ENCODE data around the gene ACTR2.
"Not testable (repeated sequence)": the region's sequence is repeated elsewhere in the genome, so short reads cannot be mapped to it uniquely, and the experiment has no call there.

ACTR2 gene

DNA sequence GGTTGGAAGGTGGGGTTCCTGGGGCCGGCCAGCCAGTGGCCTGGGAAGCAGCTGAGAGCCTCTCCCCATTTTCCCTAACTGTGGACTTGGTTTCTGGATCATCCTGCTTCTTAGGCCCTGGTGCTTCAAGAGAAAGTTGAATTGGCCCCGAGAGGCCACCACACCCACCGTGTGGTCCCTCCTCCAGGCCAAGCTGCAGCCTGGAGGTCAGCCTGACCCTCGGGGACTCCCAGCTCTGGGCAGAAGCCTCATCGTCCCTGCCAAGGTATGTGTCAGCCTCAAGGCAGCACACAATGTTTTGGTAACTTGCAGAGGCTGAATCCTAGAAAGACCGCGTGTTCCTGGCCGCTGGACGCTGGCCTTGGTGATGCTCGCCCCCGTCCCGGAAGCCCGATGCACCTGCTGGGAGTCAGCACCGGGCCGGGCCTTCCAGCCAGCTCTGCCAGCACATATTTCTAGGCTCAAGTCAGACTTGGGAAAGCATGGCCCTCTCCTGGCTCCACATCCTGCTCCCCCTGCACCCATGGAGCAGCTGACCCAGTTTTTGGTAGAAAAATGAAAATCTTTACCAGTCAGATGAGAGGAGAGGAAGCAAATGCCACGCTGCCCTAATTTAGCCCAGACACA is 72.6 kb downstream of the ACTR2 start:
- intact Hi-C loops (cut with DNase I) = loop anchor here (10.0 kb wide), 1 partner anchor 135 kb away; the partner anchor contains the start of gene SPRED2
- DNase-seq = peak in 29 of 42 donors; percentile 11 to 76 (median 34)

DNA sequence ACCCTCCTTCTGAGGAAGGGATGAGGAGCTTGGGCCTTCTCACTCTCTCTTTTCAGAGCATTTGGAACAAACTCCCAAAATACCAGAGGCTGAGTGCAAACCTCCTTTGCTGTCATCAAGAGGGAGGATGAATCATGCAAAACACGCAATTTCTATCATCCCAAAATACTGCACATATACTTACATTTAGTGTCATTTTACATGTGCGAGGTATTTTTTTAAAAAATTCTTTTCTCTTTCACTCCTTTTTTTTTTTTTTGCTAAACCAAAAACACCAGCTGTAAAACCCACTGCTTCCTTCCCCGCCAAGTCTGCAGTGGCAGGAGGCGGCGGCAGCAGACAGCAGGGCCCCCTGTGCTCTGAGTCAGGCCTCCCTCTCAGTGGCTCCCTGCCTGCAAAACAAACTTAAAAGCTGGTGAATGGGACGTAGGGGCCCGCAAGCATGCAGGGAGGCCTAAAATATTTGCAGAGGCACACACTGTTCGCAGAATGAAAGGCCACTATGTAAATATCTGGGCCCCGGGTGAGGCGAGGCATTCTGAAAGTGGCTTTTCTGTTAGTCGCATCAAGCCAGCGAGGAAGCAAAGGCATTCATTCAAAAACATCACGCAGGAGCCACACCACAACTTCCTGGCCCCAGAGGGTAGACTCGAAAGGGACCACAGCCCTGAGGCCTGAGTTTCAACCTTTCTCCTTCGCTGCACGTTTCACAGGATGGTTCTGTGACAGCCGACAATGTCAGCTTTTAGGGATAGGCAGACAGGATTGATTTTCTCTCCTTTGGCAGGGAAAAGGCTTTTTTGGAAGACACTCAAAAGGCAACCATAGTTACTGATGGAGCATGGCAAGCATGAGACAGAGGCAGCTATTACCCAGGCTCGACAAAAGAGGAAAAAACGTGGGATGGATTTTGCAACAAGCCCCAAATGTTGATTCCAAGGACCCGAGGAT is 73.4 kb downstream of the ACTR2 start:
- intact Hi-C loops (cut with DNase I) = loop anchor here (10.0 kb wide), 1 partner anchor 134 kb away; the partner anchor contains the start of gene SPRED2
- peak; percentile 42 to 91 (median 70) for DNase-seq

DNA sequence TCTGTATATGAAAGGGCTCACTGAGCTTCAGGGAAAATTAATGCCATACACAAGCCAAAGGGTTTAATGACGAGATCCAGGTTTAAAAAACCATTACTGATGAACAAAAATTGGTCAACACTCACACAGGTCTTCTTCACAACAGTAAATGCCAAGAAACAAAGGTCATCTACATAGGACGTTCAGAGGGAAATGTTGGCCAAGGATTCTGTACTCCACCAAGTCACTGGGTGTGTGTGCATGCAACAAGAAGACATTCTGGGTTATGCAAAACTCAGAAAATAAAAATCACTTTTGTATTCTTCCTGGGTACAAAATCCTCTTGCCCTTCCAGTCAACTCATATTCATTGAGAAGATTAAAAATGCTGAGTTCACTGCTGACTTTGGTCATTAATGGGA is 78.3 kb downstream of the ACTR2 start:
- intact Hi-C loops (cut with DNase I) = loop anchor here (10.0 kb wide), 1 partner anchor 129 kb away; the partner anchor contains the start of gene SPRED2
- no peak for DNase-seq

DNA sequence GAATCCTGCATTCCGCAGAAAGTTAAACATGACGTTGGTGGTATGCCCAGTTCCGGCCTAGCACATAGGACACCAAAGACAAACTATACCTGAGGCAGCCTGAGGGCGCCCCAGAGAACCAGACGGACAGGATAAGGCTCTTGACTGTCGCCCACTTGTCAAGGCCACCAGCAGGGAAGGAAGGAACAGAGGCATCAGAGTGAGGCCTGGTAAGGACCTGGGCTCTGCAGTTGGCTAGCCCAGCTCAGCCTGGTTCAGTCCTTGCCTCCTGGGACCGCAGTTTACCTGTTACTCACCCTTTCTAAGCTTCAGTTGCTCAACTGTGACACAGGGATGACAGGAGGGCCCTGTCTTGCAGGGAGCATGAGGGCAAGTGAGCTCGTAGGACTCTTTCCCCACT is 82.1 kb downstream of the ACTR2 start:
- intact Hi-C loops (cut with DNase I) = loop anchor here (10.0 kb wide), 1 partner anchor 125 kb away; the partner anchor contains the start of gene SPRED2
- no peak for DNase-seq

DNA sequence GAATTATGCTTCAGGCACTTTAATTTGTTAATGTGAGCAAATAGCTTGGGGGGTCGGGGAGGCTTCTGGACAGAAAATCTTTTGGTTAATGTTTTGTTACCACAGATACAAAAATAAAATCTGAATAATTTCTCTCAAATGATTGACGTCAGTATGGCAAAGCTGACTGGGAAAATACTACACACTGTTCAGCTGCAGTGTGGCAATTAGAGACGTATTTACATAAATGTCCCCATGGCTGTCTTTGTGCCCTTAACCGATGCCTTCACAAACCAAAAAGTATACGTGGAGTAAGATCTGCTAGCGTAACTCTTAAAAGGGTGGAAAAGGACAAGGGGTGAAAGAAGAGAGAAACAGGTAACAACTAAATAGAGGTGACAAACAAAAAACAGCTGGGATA is 83.4 kb downstream of the ACTR2 start:
- intact Hi-C loops (cut with DNase I) = no loop called here
- no peak for DNase-seq

DNA sequence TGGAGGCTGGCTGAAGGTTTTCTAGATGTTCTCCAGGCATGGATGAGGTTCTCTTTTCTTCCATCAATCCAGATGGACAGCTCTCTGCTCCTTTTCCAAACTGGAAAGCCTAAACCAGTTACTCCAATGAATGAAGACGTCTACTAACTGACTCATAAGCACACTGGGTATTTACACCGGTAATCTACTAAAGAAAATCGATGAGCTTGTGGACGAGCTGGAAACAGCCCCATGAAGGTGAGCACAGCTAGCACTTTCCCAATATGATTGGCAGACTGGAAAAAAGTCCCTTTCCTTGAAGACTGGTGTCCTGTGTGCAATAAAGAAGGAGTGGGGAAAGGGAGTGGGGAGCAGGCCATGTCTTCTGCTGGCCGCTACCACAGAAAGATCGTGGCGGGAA is 84.0 kb downstream of the ACTR2 start:
- DNase-seq = no peak
- intact Hi-C loops (cut with DNase I) = no loop called here

DNA sequence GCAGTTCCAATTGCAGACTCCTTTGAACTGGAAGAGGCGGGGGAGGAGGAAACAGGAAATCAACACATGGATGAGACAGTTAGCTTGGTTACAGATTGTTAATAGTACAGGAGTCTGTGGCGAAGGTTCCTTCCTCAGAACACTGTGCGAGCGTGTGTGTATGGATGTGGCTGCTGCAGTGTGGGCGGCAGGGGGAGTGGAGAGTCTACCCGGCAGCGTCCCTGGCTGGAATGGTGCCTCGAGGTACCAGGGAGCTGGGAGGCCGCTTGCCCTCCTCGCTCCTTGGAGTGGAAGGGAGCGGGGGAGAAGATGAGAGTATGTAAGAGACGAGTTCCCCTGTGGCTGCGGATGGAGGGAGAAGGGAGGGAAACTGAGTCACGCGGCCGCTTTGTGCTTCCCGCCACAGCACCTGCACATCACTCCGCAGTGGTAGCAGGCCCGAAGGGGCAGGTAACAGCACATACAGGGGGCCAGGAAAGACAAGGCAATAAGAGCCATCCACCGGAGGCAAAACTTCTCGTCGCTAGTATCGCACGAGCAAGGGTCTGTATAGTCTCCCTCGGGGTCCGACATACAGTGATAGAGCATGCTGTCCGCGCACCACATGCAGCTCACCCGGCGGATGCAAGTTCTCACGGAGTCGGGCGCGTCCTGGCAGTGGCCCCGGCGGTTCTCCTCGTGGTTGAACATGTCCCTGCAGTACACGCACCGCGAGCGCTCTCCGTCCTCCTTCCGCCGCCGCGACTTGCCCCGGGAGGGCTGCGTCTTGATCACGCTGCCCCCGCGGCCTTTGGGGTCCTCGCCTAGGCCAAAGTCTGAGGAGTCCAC is 85.7 kb downstream of the ACTR2 start:
- DNase-seq = no peak
- intact Hi-C loops (cut with DNase I) = no loop called here

DNA sequence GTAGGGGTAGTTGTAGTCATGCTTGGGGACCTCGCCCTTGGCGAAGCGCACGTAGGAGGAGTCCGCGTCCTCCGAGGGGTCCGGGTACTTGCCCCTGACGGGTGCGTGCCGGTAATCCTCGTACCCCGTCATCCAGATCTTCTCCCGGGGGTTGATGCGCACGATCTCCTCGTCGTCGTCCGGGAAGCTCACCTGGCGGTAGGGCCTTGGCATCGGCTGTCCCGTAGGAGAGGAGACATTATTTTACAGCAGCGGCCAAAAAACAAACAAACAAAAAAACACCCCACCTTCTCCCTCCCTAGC is 86.3 kb downstream of the ACTR2 start:
- intact Hi-C loops (cut with DNase I) = no loop called here
- no peak for DNase-seq

DNA sequence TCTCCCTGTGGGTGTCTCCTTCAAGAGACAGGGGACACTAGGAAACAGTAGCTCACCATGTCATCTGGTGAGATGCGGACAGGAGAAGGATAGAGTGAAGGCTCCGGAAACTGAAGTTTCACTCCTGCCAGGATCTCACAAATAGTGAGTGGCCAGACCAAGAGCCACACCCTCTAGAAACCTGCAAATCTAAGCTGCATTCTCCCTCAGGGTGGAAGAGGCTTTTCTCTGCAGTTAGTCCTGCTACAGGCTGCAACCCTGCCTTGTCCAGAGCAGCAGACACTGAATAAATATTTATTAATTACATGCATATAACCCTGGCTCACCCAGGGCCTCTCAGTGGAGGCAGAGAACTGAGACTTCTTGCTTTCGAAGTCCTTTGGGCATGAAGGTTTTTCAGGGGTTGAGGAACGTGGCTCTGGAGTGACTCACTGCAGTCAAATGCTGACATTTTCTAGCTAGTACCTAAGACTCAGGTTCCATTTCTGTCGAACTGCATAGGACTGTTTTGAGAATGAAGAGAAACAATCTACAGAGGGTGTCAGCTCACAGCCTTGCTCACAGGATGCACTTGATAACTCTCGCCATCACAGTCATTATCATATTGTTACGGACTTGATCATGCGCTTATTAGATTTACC is 87.3 kb downstream of the ACTR2 start:
- intact Hi-C loops (cut with DNase I) = no loop called here
- no peak for DNase-seq

DNA sequence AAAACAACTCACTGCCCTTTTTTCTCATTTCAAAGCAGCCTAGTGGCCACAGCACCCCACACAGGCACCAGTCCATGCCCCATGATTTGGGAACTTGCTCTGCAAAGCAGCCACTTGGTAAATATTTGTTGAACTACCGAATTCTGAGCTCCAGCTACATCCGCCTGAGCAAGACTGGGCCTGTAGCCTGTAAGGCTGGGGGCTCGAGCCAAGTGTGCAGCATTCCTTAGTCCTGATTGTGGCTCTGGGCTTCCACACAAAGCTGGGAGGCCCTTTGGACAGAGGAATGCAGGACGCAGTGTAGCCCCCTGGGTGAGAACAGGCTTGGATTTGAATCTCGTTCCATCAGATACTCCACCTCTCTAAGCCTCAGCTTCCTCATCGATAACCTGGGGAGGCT is 88.4 kb downstream of the ACTR2 start:
- DNase-seq = peak in 8 of 42 donors; percentile 17 to 51 (median 26)
- intact Hi-C loops (cut with DNase I) = no loop called here

DNA sequence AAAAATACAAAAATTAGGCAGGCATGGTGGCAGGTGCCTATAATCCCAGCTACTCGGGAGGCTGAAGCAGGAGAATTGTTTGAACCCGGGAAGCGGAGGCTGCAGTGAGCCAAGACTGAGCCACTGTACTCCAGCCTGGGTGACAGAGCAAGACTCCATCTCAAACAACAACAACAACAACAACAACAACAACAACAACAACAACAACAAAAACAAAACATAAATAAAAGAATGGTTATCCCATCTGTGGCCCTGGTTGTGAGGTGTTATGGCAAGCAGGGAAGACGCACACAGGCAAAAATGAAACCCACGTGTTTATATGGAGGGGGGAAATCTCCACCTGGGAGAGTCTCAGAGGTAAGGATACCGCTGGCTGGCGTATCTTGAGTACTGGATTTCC is 89.7 kb downstream of the ACTR2 start:
- DNase-seq; intact Hi-C loops (cut with DNase I): not testable (repeated sequence)

DNA sequence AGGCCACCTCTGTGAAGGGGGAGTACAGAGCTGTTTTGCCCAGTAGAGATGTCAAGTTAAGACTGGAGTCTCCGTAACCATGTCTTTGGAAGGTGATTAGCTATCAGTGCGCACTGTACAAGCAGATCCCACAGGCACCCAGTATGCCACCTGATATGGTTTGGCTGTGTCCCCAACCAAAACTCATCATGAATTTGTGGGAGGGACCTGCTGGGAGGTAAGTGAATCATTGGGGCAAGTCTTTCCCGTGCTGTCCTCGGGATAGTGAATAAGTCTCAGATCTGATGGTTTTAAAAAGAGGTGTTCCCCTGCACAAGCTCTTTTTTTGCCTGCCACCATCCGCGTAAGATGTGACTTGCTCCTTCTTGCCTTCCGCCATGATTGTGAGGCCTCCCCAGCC is 90.2 kb downstream of the ACTR2 start:
- DNase-seq = no peak
- intact Hi-C loops (cut with DNase I) = no loop called here

DNA sequence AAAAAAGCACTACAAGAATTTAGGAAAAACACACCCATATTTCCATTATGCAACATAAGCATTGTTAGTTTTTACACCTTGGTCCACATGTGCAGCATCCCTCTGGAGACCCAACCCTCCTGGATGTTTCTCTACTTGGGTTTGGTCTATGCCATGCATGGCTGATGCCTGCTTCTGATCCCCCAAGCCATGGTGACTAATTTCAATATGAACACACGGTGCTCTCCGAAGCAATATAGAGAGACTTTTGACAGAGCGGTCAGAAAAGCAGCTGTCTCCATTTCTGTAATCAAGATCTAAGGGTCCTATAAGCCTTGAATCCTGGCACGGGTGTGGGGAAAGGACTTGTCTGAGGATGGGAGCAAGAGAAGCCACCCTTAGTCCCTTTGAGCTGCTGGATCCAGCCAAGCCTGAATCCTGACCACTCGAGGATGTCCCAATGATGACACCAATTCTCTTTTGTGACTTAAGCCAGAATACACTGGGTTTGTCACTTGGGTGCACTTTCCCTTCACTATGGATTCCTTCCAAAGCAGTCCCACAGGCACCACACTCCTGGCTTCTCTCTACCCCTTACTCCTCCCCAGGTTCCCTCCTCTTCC is 91.5 kb downstream of the ACTR2 start:
- intact Hi-C loops (cut with DNase I) = no loop called here
- DNase-seq = peak in 2 of 42 donors; percentile 3 to 30

DNA sequence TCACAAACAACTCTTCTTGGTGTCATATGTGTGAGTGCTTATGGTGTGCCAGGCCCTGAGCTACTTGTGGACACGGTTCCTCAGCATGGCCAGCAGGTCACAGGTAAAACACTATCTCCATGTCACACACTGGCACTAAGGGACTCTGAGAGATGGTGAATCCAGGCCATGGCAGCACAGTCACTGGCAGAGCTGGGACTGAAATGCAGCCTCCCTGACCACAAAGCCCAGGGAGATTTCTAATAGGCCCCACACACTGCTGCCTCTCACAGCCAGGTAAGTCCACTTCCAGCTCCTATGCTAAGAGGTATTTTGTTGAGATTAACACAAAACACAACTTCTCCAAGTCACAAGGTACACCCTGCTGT is 92.0 kb downstream of the ACTR2 start:
- intact Hi-C loops (cut with DNase I) = no loop called here
- DNase-seq = peak in 2 of 42 donors; percentile 12 to 20

DNA sequence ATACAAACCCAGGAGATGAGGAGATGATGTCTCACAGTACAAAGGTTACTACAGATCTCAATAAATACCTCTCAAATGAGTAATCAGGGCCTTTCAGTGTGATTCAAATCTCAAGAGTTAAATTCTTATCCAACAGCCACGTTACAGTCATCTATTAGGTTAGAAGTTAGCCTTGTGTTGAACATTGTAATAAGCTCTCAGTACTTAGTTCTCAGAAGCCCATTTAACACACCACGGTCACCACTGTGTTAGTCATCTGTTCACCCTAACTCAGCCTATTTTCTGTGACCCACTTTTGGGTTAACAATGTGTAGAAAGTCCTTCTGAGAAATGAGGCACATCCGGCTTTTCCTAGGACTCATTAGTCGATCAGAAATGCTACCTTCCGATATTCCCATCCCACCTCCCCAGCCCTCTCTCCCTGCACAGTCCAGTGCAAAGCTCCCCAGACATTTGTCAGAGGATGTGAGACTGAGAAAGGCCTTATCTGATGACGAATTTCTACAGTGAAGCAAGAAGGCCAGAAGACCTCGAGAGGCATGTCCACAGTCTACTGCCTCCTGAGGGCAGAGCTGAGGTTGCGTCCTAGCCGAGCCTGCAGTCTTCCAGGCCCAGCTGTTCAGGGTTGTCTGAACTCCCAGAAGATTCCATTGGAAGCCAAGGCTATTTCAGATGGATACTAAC is 92.6 kb downstream of the ACTR2 start:
- intact Hi-C loops (cut with DNase I) = no loop called here
- DNase-seq = peak in 2 of 42 donors; percentile 13 to 17
